ENCODE results near the gene CYP27B1.

The CYP27B1 gene

GRCh38 chr12:57751432-57751787, 15.5 kb downstream of the CYP27B1 start:
- DNase-seq (ENCODE audit: low read depth): no peak
- peak overlapping the region; percentile 88 for H3K4me3 ChIP-seq (ENCODE audit: low read depth, low read length)
- TF ChIP-seq CTCF (conservative IDR thresholded peaks at IDR 0.05; ENCODE audit: low read depth, low read length): no peak

- no peak for DNase-seq (ENCODE audit: low read depth)
- TF ChIP-seq CTCF (conservative IDR thresholded peaks at IDR 0.05; ENCODE audit: low read depth, low read length): no peak
- peak overlapping the region; percentile 88 for H3K4me3 ChIP-seq (ENCODE audit: low read depth, low read length)
These were observed 16.1 kb downstream of the CYP27B1 start for GRCh38 chr12:57750561-57751431.

GRCh38 chr12:57749061-57749460, 17.8 kb downstream of the CYP27B1 start:
- no peak for DNase-seq (ENCODE audit: low read depth)
- no peak for TF ChIP-seq CTCF (conservative IDR thresholded peaks at IDR 0.05; ENCODE audit: low read depth, low read length)
- H3K4me3 ChIP-seq (ENCODE audit: low read depth, low read length): no peak overlapping the region

- no peak for TF ChIP-seq CTCF (conservative IDR thresholded peaks at IDR 0.05; ENCODE audit: low read depth, low read length)
- H3K4me3 ChIP-seq (ENCODE audit: low read depth, low read length): peak overlapping the region; percentile 95
- no peak for DNase-seq (ENCODE audit: low read depth)
These were observed 20.9 kb downstream of the CYP27B1 start for GRCh38 chr12:57746025-57746424.

- DNase-seq (ENCODE audit: low read depth): no peak
- peak overlapping the region; percentile 95 for H3K4me3 ChIP-seq (ENCODE audit: low read depth, low read length)
- no peak for TF ChIP-seq CTCF (conservative IDR thresholded peaks at IDR 0.05; ENCODE audit: low read depth, low read length)
These were observed 21.4 kb downstream of the CYP27B1 start for GRCh38 chr12:57745485-57745881.

- H3K4me3 ChIP-seq (ENCODE audit: low read depth, low read length): peak within 1 kb of the TSS; percentile 95
- peak; percentile 99 for DNase-seq (ENCODE audit: low read depth)
- TF ChIP-seq CTCF (conservative IDR thresholded peaks at IDR 0.05; ENCODE audit: low read depth, low read length): no peak
These were observed 21.9 kb downstream of the CYP27B1 start, which contains the start of gene TSPAN31 for GRCh38 chr12:57744777-57745484. TSS of gene TSPAN31 (plus strand) at chr12:57745039. CDS start at chr12:57745155, 116 bp downstream.

Data from choroid plexus epithelial cell (primary cell).